Right atrium auricular region (tissue), 2 donors: Measurements from ENCODE around the gene CEACAM8. TPM values are rescaled to one million over a fixed set of nuclear protein-coding genes. Genes with fewer than 3 reads are reported as not detected.

Source experiments
- DNase-seq: peaks from one replicate; pipeline ENCODE4 v3.0.0-alpha.2; 2019; ENCODE audit warnings: low spot score
- H3K27ac ChIP-seq, 2 donors: fragments of 200-600 bp; sonication (generic); 1 replicate in 1 of 2; 2 replicates in 1 of 2; pipeline ENCODE4 v1.5.1; 2016 to 2019
- H3K27me3 ChIP-seq, 2 donors: fragments of 200-600 bp; sonication (generic); one replicate each; pipeline versions ENCODE4 v1.5.1 to v1.6.0; 2017 to 2019
- H3K36me3 ChIP-seq: fragments of 200-600 bp; sonication (generic); one replicate; pipeline ENCODE4 v1.5.1; 2016
- H3K4me1 ChIP-seq, 2 donors: fragments of 200-600 bp; sonication (generic); one replicate each; pipeline versions ENCODE4 v1.5.1 to v1.6.0; 2017 to 2019
- H3K4me3 ChIP-seq, 2 donors: fragments of 200-600 bp; sonication (generic); 1 replicate in 1 of 2; 2 replicates in 1 of 2; pipeline ENCODE4 v1.5.1; 2017 to 2019; ENCODE audit warnings: mild to moderate bottlenecking in 1 of 2, moderate library complexity in 1 of 2
- H3K9me3 ChIP-seq, 2 donors: fragments of 200-600 bp; sonication (generic); one replicate each; pipeline ENCODE4 v1.5.1; 2019
- CTCF ChIP-seq, 2 donors: fragments of 200-600 bp; sonication (generic); IDR thresholded peaks; one replicate each; pipeline ENCODE4 v1.5.1; 2019; ENCODE audit warnings: antibody characterized with exemption in 2 of 2
- total RNA-seq, 2 donors: library from RNA; depleted of rRNA; stranded (reverse); fragments of >200 nt; gene quantifications; one replicate each; pipeline ENCODE4 v1.1.0, GENCODE V29; 2016

Gene CEACAM8
- total RNA-seq, 2 donors from 2014 or later = not detected

GRCh38 chr19:42568006-42568405 lies 26.7 kb downstream of the CEACAM8 start:
- Histone ChIP-seq H3K27me3 (no peaks in the 10 kb centered on the region), H3K4me3 (no peak overlapping the region), H3K27ac (no peak overlapping the region), H3K36me3 (no peaks in the 10 kb centered on the region), H3K9me3 (no peaks in the 10 kb centered on the region), H3K4me1 (peaks cover 0 to 18% of the 10 kb centered on the region in 2 donors)
- no peak for TF ChIP-seq CTCF (IDR thresholded peaks at IDR 0.05)
- DNase-seq = no peak

DNA sequence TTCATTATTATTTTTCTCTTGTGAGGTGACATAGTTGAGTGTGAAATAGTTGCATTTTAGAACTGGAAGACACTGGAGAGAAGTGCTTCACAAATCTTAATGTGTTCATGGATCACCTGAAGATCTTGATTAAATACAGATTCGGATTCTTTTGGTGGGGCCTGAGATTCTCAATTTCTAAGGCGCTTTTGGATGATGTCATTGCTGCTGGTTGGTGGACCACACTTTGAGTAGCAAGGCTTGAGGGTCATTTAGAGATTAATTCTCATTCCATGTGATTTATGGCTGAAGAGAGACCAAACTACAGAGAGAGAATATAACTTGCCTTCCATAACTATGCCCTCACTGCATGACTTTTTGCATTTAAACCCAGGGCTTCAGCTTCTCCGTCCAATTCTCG lies 27.2 kb downstream of the CEACAM8 start:
- H3K27ac ChIP-seq = no peak overlapping the region
- no peak for TF ChIP-seq CTCF (IDR thresholded peaks at IDR 0.05)
- no peaks in the 10 kb centered on the region for H3K9me3 ChIP-seq
- no peaks in the 10 kb centered on the region for H3K27me3 ChIP-seq
- DNase-seq = no peak
- no peak overlapping the region for H3K4me3 ChIP-seq
- peaks cover 0 to 18% of the 10 kb centered on the region in 2 donors for H3K4me1 ChIP-seq
- no peaks in the 10 kb centered on the region for H3K36me3 ChIP-seq

DNA sequence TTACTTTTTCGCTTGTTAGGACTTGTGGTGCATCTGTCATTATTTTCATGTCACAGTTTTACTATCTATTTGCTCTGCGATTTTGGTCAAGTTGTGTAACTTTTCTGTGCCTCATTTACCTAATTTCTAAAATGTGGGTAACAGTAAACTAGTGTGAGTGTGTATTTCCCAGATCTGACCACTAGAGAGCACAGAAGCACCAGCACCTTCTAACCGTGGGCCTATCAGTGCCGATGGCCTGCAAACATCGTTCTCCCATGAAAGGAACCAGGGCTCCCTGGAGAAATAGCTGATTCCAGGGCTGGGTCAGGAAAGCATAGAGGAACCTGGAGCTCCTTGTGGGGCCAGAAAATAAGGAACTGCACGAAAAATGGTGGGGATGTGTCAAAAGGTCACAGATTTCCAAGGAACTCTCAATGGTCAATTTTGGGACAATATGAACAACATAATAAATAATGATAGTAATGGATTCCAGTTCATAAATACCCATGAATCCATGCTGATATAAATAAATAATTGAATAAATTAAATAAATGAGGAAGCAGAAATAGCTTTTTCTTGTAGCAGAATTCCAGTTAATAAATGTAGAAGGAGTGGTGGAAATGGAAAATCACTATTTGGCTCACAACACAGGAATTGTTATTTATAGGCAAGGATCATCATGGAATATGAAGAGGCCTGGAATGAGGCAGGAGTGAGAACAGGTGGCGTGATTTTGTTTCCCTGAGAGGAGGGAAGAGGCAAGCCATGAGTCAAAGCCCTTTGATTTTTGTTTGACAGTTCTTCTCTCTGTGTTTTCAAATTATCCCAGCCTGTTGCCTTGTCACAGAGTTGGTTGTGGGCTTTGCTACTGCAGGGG lies 31.1 kb downstream of the CEACAM8 start:
- peaks cover 0 to 18% of the 10 kb centered on the region in 2 donors for H3K4me1 ChIP-seq
- peak; percentile 51 to 76 for TF ChIP-seq CTCF (IDR thresholded peaks at IDR 0.05)
- peak; percentile 57 for DNase-seq

GRCh38 chr19:42561512-42561911 lies 33.2 kb downstream of the CEACAM8 start:
- TF ChIP-seq CTCF (IDR thresholded peaks at IDR 0.05) = no peak
- H3K36me3 ChIP-seq = no peaks in the 10 kb centered on the region

More for the DNA sequence above, 31.1 kb downstream of the CEACAM8 start:
- Histone ChIP-seq H3K27me3 (no peaks in the 10 kb centered on the region), H3K27ac (no peak overlapping the region), H3K9me3 (no peaks in the 10 kb centered on the region), H3K4me3 (no peak overlapping the region), H3K36me3 (no peaks in the 10 kb centered on the region)

GRCh38 chr19:42560731-42561130 lies 34.0 kb downstream of the CEACAM8 start:
- Histone ChIP-seq H3K9me3 (no peaks in the 10 kb centered on the region), H3K27ac (no peak overlapping the region), H3K4me3 (no peak overlapping the region), H3K27me3 (no peaks in the 10 kb centered on the region), H3K4me1 (peaks cover 0 to 10% of the 10 kb centered on the region in 2 donors), H3K36me3 (no peaks in the 10 kb centered on the region)
- no peak for TF ChIP-seq CTCF (IDR thresholded peaks at IDR 0.05)
- no peak for DNase-seq

More at GRCh38 chr19:42561512-42561911, 33.2 kb downstream of the CEACAM8 start:
- no peak overlapping the region for H3K27ac ChIP-seq
- no peaks in the 10 kb centered on the region for H3K27me3 ChIP-seq
- no peaks in the 10 kb centered on the region for H3K9me3 ChIP-seq
- H3K4me3 ChIP-seq = no peak overlapping the region
- DNase-seq = peak; percentile 9
- peaks cover 0 to 10% of the 10 kb centered on the region in 2 donors for H3K4me1 ChIP-seq
